H9 (cell line): Measurements from ENCODE around the gene CDH1. TPM values are rescaled to one million over a fixed set of nuclear protein-coding genes. Genes with fewer than 3 reads are reported as not detected.

Experiments used
- DNase-seq: peaks from one replicate; pipeline ENCODE4 v3.0.0-alpha.2; 2017
- H2AFZ ChIP-seq: one replicate; pipeline ENCODE4 v1.6.1; 2013; ENCODE audit warnings: mild to moderate bottlenecking, low read length, control low read depth, moderate library complexity
- H2AK5ac ChIP-seq: 2 replicates; pipeline ENCODE4 v1.6.1; 2013; ENCODE audit warnings: low read length, control low read depth, mixed read lengths; ENCODE audit not compliant: insufficient read length
- H2BK120ac ChIP-seq: one replicate; pipeline ENCODE4 v1.6.1; 2013; ENCODE audit warnings: low read depth, mild to moderate bottlenecking, low read length, control low read depth, inconsistent platforms; ENCODE audit not compliant: poor library complexity, severe bottlenecking
- H2BK12ac ChIP-seq: 2 replicates; pipeline ENCODE4 v1.6.1; 2013; ENCODE audit warnings: low read length, control low read depth, mixed read lengths, low read depth; ENCODE audit not compliant: insufficient read length
- H2BK15ac ChIP-seq: 2 replicates; pipeline ENCODE4 v1.6.1; 2013; ENCODE audit warnings: low read depth, low read length, control low read depth
- H2BK20ac ChIP-seq: one replicate; pipeline ENCODE4 v1.6.1; 2013; ENCODE audit warnings: low read depth, mild to moderate bottlenecking, low read length, control low read depth, inconsistent platforms; ENCODE audit not compliant: poor library complexity, severe bottlenecking
- H2BK5ac ChIP-seq: 2 replicates; pipeline ENCODE4 v1.6.1; 2013; ENCODE audit warnings: low read length, control low read depth, mixed read lengths; ENCODE audit not compliant: insufficient read length
- H3K14ac ChIP-seq: 2 replicates; pipeline ENCODE4 v1.6.1; 2013; ENCODE audit warnings: low read length, control low read depth; ENCODE audit not compliant: insufficient read depth
- H3K18ac ChIP-seq: 2 replicates; pipeline ENCODE4 v1.6.1; 2013; ENCODE audit warnings: low read depth, mild to moderate bottlenecking, mixed read lengths, low read length, control low read depth; ENCODE audit not compliant: insufficient read length
- H3K23ac ChIP-seq: 2 replicates; pipeline ENCODE4 v1.6.1; 2013; ENCODE audit warnings: low read length, control low read depth, mixed read lengths, low read depth; ENCODE audit not compliant: insufficient read length
- H3K23me2 ChIP-seq: 2 replicates; pipeline ENCODE4 v1.6.1; 2013; ENCODE audit warnings: low read depth, mild to moderate bottlenecking, mixed read lengths, low read length, control low read depth; ENCODE audit not compliant: insufficient read length, poor library complexity, severe bottlenecking
- H3K27ac ChIP-seq: 2 replicates; pipeline ENCODE4 v1.5.1; 2013; ENCODE audit warnings: low read length, control low read depth, mixed read lengths, low read depth; ENCODE audit not compliant: insufficient read length
- H3K27me3 ChIP-seq: 2 replicates; pipeline ENCODE4 v1.6.1; 2013; ENCODE audit warnings: low read length, control low read depth, inconsistent platforms; ENCODE audit not compliant: insufficient read depth
- H3K4ac ChIP-seq: 2 replicates; pipeline ENCODE4 v1.6.1; 2013; ENCODE audit warnings: low read depth, mild to moderate bottlenecking, control low read depth, inconsistent platforms, low read length, moderate library complexity
- H3K4me1 ChIP-seq: 2 replicates; pipeline ENCODE4 v1.6.1; 2013; ENCODE audit warnings: low read length, control low read depth, inconsistent platforms; ENCODE audit not compliant: insufficient read depth
- H3K4me2 ChIP-seq: 2 replicates; pipeline ENCODE4 v1.6.1; 2013; ENCODE audit warnings: low read length, control low read depth, mixed read lengths; ENCODE audit not compliant: insufficient read length, insufficient read depth
- H3K56ac ChIP-seq: 2 replicates; pipeline ENCODE4 v1.6.1; 2013; ENCODE audit warnings: low read depth, mild to moderate bottlenecking, mixed read lengths, low read length, control low read depth; ENCODE audit not compliant: insufficient read length
- H3K79me1 ChIP-seq: 2 replicates; pipeline ENCODE4 v1.6.1; 2013; ENCODE audit warnings: low read depth, mild to moderate bottlenecking, moderate library complexity, low read length, control low read depth, inconsistent platforms; ENCODE audit not compliant: insufficient read depth, poor library complexity, severe bottlenecking
- H3K79me2 ChIP-seq: 2 replicates; pipeline ENCODE4 v1.6.1; 2013; ENCODE audit warnings: low read length, control low read depth, inconsistent platforms; ENCODE audit not compliant: insufficient read depth
- H3K9ac ChIP-seq: 2 replicates; pipeline ENCODE4 v1.6.1; 2013; ENCODE audit warnings: low read length, control low read depth, mixed read lengths; ENCODE audit not compliant: insufficient read length; ENCODE audit errors: extremely low read depth
- H3K9me3 ChIP-seq: one replicate; pipeline ENCODE4 v1.6.1; 2013; ENCODE audit warnings: low read depth, low read length, inconsistent platforms; ENCODE audit not compliant: control insufficient read depth
- H3T11ph ChIP-seq: one replicate; pipeline ENCODE4 v1.6.1; 2013; ENCODE audit warnings: mild to moderate bottlenecking, low read length, control low read depth, inconsistent platforms
- H4K20me1 ChIP-seq: one replicate; pipeline ENCODE4 v1.6.1; 2013; ENCODE audit not compliant: control insufficient read depth, insufficient read length, insufficient read depth
- H4K5ac ChIP-seq: 2 replicates; pipeline ENCODE4 v1.6.1; 2013; ENCODE audit warnings: low read depth, mild to moderate bottlenecking, mixed read lengths, low read length, control low read depth; ENCODE audit not compliant: insufficient read length
- H4K8ac ChIP-seq: replicated peaks from 2 replicates; pipeline ENCODE4 v1.6.1; 2013; ENCODE audit warnings: low read length, control low read depth, mixed read lengths, low read depth; ENCODE audit not compliant: insufficient read length
- H4K91ac ChIP-seq: 2 replicates; pipeline ENCODE4 v1.6.1; 2013; ENCODE audit warnings: low read depth, mild to moderate bottlenecking, moderate library complexity, mixed read lengths, low read length, control low read depth; ENCODE audit not compliant: insufficient read length
- H3K27ac Mint-ChIP-seq, 3 experiments: 2 replicates in 2 of 3; 3 replicates in 1 of 3; pipeline ENCODE4 v1.8.0; 2020 to 2021; ENCODE audit warnings: mixed read lengths in 3 of 3, mild to moderate bottlenecking in 1 of 3, moderate library complexity in 1 of 3
- H3K27me3 Mint-ChIP-seq: 2 replicates; pipeline ENCODE4 v1.8.0; 2021; ENCODE audit warnings: low read depth, mild to moderate bottlenecking, moderate library complexity, mixed read lengths
- H3K36me3 Mint-ChIP-seq, 3 experiments: 2 replicates in 2 of 3; 3 replicates in 1 of 3; pipeline ENCODE4 v1.8.0; 2020 to 2021; ENCODE audit warnings: low read depth in 3 of 3, mixed read lengths in 3 of 3; ENCODE audit not compliant: insufficient read depth in 1 of 3
- H3K4me1 Mint-ChIP-seq, 2 experiments: 2 replicates each; pipeline ENCODE4 v1.8.0; 2020; ENCODE audit warnings: mixed read lengths in 2 of 2
- H3K4me3 Mint-ChIP-seq, 2 experiments: 2 replicates in 1 of 2; 3 replicates in 1 of 2; pipeline ENCODE4 v1.8.0; 2020 to 2021; ENCODE audit warnings: mild to moderate bottlenecking in 2 of 2, mixed read lengths in 2 of 2, moderate library complexity in 1 of 2
- H3K9me3 Mint-ChIP-seq, 2 experiments: 2 replicates in 1 of 2; 3 replicates in 1 of 2; pipeline ENCODE4 v1.8.0; 2020; ENCODE audit warnings: mild to moderate bottlenecking in 2 of 2, mixed read lengths in 2 of 2, moderate library complexity in 1 of 2
- WGBS: extraction: QIAGEN DNeasy Blood & Tissue Kit; methylation state at CpG from one replicate; pipeline ENCODE4 v1.1.7; 2013; ENCODE audit warnings: missing lambda C conversion rate, low lambda C conversion rate, mixed read lengths; ENCODE audit not compliant: insufficient read length; ENCODE audit errors: extremely low coverage; 5-methylcytosine and 5-hydroxymethylcytosine counted together
- total RNA-seq: library from RNA; stranded (reverse); gene quantifications from 2 replicates; pipeline ENCODE4 v1.2.1, GENCODE V29; 2021
- TF ChIP-seq, protein P1 (sequence below): fragments of 200-600 bp; sonication (generic); conservative IDR thresholded peaks from 3 replicates; pipeline ENCODE4 v1.8.0; 2021; ENCODE audit warnings: antibody characterized with exemption, mild to moderate bottlenecking

CDH1 gene
- total RNA-seq, 1 experiment from 2014 or later, result 237 TPM

DNA sequence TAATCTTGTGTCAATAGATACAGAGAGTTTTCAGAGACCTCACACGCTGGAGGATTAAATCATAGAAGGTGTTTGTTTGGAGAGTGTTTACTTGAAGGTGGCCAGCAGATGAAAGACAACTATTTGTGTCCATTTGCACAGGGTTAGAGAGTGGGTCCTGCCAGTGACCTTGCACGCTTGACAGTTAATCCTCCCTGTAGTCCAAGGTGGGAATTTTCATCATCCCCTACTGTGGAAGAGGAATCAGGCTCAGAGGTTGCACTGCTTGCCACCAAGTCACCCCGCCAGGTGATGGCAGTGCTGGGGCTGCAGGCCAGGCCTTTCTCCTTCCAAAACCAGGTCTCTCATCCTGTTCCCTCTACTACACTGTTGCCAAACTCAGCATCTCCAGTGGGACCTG, 12.3 kb downstream of the CDH1 start:
- Histone ChIP-seq H3K27me3 (no peaks in the 10 kb centered on the region), H3K23me2 (peaks cover 2% of the 10 kb centered on the region), H2BK120ac (no peak overlapping the region), H3K4ac (no peak overlapping the region), H2BK15ac (no peak overlapping the region), H3K14ac (no peak overlapping the region), H3K79me1 (no peaks in the 10 kb centered on the region), H3K18ac (no peak overlapping the region), H4K20me1 (no peaks in the 10 kb centered on the region), H4K5ac (no peak overlapping the region), H3K9ac (no peak overlapping the region), H3K23ac (no peak overlapping the region), H3K56ac (no peak overlapping the region), H4K91ac (no peak overlapping the region), H2AFZ (no peak overlapping the region), H3K79me2 (peaks cover 7% of the 10 kb centered on the region; the same call in 1 of the 2 replicates), H2BK5ac (no peak overlapping the region), H2AK5ac (no peak overlapping the region), H2BK20ac (no peak overlapping the region), H3K27ac (no peak overlapping the region), H3K9me3 (no peaks in the 10 kb centered on the region), H3K4me1 (peaks cover 6% of the 10 kb centered on the region; the same call in 1 of the 2 replicates), H2BK12ac (no peak overlapping the region), H3K4me2 (no peak overlapping the region), H3T11ph (no peak overlapping the region), H4K8ac (no peak overlapping the region)
- no CpG with 5 or more reads among the region's 3 CpGs for WGBS
- TF ChIP-seq, protein P1, sequence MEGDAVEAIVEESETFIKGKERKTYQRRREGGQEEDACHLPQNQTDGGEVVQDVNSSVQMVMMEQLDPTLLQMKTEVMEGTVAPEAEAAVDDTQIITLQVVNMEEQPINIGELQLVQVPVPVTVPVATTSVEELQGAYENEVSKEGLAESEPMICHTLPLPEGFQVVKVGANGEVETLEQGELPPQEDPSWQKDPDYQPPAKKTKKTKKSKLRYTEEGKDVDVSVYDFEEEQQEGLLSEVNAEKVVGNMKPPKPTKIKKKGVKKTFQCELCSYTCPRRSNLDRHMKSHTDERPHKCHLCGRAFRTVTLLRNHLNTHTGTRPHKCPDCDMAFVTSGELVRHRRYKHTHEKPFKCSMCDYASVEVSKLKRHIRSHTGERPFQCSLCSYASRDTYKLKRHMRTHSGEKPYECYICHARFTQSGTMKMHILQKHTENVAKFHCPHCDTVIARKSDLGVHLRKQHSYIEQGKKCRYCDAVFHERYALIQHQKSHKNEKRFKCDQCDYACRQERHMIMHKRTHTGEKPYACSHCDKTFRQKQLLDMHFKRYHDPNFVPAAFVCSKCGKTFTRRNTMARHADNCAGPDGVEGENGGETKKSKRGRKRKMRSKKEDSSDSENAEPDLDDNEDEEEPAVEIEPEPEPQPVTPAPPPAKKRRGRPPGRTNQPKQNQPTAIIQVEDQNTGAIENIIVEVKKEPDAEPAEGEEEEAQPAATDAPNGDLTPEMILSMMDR, result peak; percentile 60
- Mint-ChIP-seq H3K27me3 (no peaks in the 10 kb centered on the region; the same call in 1 of the 2 replicates), H3K36me3 (peaks cover 10 to 52% (median 43%) of the 10 kb centered on the region in 3 experiments; a peak in 6 of 7 replicates), H3K9me3 (no peaks in the 10 kb centered on the region; a peak in 1 of 5 replicates), H3K27ac (peak overlapping the region in 1 of 3 experiments; percentile 96; a peak in 4 of 7 replicates), H3K4me1 (peaks cover 51 to 61% of the 10 kb centered on the region in 2 experiments), H3K4me3 (no peak overlapping the region; a peak in 1 of 5 replicates)
- DNase-seq, result peak; percentile 64
